ENCODE measurements around the gene OR6Q1.

DNA sequence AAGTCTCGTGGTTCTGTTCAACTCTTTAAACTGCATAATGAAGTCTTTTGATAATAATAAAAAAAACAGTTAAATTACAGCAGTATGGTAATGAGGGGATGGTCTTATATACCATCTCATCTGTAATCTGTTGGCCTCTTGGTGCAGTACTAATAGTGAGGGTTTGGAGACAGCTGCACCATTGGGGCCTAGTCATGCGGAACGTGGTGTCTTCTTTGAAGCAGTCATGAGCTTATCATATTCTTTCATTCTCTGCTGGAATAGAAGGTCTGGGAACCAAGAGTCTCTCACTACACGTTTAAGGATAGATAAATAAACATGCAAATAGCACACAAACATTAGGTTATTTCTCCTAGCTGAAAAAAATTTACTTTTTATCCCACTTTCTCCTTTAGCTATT is 48.0 kb upstream of the OR6Q1 start:
- TF ChIP-seq, protein P1, sequence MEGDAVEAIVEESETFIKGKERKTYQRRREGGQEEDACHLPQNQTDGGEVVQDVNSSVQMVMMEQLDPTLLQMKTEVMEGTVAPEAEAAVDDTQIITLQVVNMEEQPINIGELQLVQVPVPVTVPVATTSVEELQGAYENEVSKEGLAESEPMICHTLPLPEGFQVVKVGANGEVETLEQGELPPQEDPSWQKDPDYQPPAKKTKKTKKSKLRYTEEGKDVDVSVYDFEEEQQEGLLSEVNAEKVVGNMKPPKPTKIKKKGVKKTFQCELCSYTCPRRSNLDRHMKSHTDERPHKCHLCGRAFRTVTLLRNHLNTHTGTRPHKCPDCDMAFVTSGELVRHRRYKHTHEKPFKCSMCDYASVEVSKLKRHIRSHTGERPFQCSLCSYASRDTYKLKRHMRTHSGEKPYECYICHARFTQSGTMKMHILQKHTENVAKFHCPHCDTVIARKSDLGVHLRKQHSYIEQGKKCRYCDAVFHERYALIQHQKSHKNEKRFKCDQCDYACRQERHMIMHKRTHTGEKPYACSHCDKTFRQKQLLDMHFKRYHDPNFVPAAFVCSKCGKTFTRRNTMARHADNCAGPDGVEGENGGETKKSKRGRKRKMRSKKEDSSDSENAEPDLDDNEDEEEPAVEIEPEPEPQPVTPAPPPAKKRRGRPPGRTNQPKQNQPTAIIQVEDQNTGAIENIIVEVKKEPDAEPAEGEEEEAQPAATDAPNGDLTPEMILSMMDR (IDR thresholded peaks at IDR 0.05): no peak
- TF ChIP-seq POLR2A (IDR thresholded peaks at IDR 0.05): no peak
